Measurements from ENCODE around the gene CCDC121.
"Not testable (repeated sequence)": the region's sequence is repeated elsewhere in the genome, so short reads cannot be mapped to it uniquely, and the experiment has no call there.

CCDC121 gene

DNA sequence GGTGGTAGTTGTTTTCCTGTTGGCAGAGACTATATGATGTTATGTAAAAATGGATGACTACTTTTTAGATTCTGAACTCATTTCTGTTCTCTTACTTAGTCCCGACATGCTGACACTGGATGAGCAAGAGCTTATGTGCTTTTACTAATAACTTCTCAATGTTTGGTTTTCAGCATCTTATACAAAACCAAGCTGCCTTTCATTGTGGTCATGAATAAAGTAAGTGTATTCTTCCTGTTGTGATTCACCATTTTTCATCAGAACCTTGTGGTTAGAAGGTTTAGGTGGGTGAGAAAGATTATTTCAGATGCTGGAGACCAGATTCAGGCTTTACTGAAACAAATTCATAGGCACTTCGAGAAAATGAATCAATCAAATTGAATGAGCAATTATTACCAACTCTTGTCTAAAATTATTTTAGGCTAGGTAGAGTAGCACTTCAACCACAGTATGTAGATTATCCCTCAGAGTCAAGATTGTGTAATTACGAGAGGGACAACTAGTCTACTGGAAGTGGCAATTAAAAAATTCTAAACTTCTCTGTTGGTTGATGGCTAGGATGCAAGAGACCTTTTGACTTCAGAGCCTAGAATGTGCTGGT is 9.3 kb upstream of the CCDC121 start:
- no peaks in the 10 kb centered on the region for H3K9me3 ChIP-seq (ENCODE audit: low read length)
- H3K27me3 ChIP-seq (ENCODE audit: insufficient read depth, low read length), result no peaks in the 10 kb centered on the region
- H3K4me3 ChIP-seq (ENCODE audit: low read depth, low read length, poor library complexity, severe bottlenecking), result no peak overlapping the region
- no peak overlapping the region for H3K4me2 ChIP-seq (ENCODE audit: low read length)
- no peak overlapping the region for H3K9ac ChIP-seq (ENCODE audit: low read length)
- no peaks in the 10 kb centered on the region for H3F3A ChIP-seq (ENCODE audit: insufficient read depth, low read length)
- peaks cover 78% of the 10 kb centered on the region for H3K36me3 ChIP-seq (ENCODE audit: insufficient read depth, low read length)
- no peaks in the 10 kb centered on the region for H3K79me2 ChIP-seq (ENCODE audit: insufficient read depth, low read length)
- H2AFZ ChIP-seq (ENCODE audit: low read length), result no peak overlapping the region
- no peaks in the 10 kb centered on the region for H3K4me1 ChIP-seq (ENCODE audit: insufficient read depth, low read length, severe bottlenecking)
- no peak overlapping the region for H3K27ac ChIP-seq (ENCODE audit: low read depth, low read length, poor library complexity, severe bottlenecking)
- no peaks in the 10 kb centered on the region for H4K20me1 ChIP-seq (ENCODE audit: insufficient read depth, low read length)
- no peaks in the 10 kb centered on the region for H3K9me2 ChIP-seq (ENCODE audit: low read depth, low read length)
- TF ChIP-seq EZH2 (IDR thresholded peaks at IDR 0.05; ENCODE audit: borderline replicate concordance, low read length), result no peak
- TF ChIP-seq, protein P1, sequence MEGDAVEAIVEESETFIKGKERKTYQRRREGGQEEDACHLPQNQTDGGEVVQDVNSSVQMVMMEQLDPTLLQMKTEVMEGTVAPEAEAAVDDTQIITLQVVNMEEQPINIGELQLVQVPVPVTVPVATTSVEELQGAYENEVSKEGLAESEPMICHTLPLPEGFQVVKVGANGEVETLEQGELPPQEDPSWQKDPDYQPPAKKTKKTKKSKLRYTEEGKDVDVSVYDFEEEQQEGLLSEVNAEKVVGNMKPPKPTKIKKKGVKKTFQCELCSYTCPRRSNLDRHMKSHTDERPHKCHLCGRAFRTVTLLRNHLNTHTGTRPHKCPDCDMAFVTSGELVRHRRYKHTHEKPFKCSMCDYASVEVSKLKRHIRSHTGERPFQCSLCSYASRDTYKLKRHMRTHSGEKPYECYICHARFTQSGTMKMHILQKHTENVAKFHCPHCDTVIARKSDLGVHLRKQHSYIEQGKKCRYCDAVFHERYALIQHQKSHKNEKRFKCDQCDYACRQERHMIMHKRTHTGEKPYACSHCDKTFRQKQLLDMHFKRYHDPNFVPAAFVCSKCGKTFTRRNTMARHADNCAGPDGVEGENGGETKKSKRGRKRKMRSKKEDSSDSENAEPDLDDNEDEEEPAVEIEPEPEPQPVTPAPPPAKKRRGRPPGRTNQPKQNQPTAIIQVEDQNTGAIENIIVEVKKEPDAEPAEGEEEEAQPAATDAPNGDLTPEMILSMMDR (IDR thresholded peaks at IDR 0.05; ENCODE audit: low read length), result no peak

DNA sequence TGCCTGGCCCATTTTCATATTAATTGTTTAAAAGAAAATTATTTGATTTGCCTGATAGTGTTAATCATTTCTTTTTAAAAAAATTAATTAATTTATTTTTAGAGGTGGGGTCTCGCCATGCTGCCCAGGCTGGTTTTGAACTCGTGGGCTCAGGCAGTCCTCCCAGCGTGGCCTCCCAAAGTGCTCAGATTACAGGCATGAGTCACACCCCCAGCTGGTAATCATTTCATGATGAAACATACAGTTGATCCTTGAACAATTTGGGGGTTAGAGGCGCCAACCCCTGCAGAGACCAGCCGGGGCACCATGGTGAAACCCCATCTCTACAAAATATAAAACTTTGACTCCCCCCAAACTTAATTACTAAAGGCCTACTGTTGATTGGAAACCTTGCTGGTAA is 8.0 kb upstream of the CCDC121 start:
- peaks cover 85% of the 10 kb centered on the region for H3K36me3 ChIP-seq (ENCODE audit: insufficient read depth, low read length)

DNA sequence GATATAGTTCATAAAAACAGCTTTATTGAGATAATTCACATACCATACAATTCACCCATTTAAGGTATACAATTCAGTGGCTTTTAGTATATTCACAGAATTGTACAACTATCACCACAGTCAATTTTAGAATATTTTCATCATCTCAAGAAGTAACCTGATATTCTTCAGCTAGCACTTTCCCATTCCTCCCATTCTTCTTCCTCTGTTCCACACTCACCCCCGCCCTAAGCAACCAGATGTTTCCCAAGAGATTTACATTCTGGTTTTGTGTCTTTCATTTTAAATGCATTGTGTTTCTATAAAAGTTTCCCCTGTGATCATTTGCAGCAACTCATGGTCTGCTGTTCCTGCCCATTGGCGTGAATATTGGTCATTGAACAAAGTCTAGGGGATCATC is 5.5 kb upstream of the CCDC121 start:
- Histone ChIP-seq H4K20me1 (ENCODE audit: insufficient read depth, low read length) (no peaks in the 10 kb centered on the region), H3K27ac (ENCODE audit: low read depth, low read length, poor library complexity, severe bottlenecking) (no peak overlapping the region), H3K9me2 (ENCODE audit: low read depth, low read length) (no peaks in the 10 kb centered on the region), H3F3A (ENCODE audit: insufficient read depth, low read length) (no peaks in the 10 kb centered on the region), H3K4me3 (ENCODE audit: low read depth, low read length, poor library complexity, severe bottlenecking) (no peak overlapping the region), H3K27me3 (ENCODE audit: insufficient read depth, low read length) (no peaks in the 10 kb centered on the region), H3K9me3 (ENCODE audit: low read length) (no peaks in the 10 kb centered on the region), H3K9ac (ENCODE audit: low read length) (no peak overlapping the region), H3K4me2 (ENCODE audit: low read length) (no peak overlapping the region), H3K36me3 (ENCODE audit: insufficient read depth, low read length) (peaks cover 77% of the 10 kb centered on the region), H3K4me1 (ENCODE audit: insufficient read depth, low read length, severe bottlenecking) (peaks cover 7% of the 10 kb centered on the region), H3K79me2 (ENCODE audit: insufficient read depth, low read length) (peaks cover 6% of the 10 kb centered on the region), H2AFZ (ENCODE audit: low read length) (no peak overlapping the region)
- no peak for TF ChIP-seq EZH2 (IDR thresholded peaks at IDR 0.05; ENCODE audit: borderline replicate concordance, low read length)

More for the DNA sequence above, 8.0 kb upstream of the CCDC121 start:
- H2AFZ ChIP-seq (ENCODE audit: low read length), result no peak overlapping the region
- H3K27me3 ChIP-seq (ENCODE audit: insufficient read depth, low read length), result no peaks in the 10 kb centered on the region
- no peaks in the 10 kb centered on the region for H3F3A ChIP-seq (ENCODE audit: insufficient read depth, low read length)
- no peak overlapping the region for H3K9ac ChIP-seq (ENCODE audit: low read length)
- H3K9me3 ChIP-seq (ENCODE audit: low read length), result no peaks in the 10 kb centered on the region
- no peaks in the 10 kb centered on the region for H4K20me1 ChIP-seq (ENCODE audit: insufficient read depth, low read length)
- no peaks in the 10 kb centered on the region for H3K4me1 ChIP-seq (ENCODE audit: insufficient read depth, low read length, severe bottlenecking)
- H3K79me2 ChIP-seq (ENCODE audit: insufficient read depth, low read length), result no peaks in the 10 kb centered on the region
- no peak overlapping the region for H3K27ac ChIP-seq (ENCODE audit: low read depth, low read length, poor library complexity, severe bottlenecking)
- TF ChIP-seq, protein P1 (IDR thresholded peaks at IDR 0.05; ENCODE audit: low read length), result no peak
- no peak for TF ChIP-seq EZH2 (IDR thresholded peaks at IDR 0.05; ENCODE audit: borderline replicate concordance, low read length)
- H3K4me3 ChIP-seq (ENCODE audit: low read depth, low read length, poor library complexity, severe bottlenecking), result no peak overlapping the region
- no peaks in the 10 kb centered on the region for H3K9me2 ChIP-seq (ENCODE audit: low read depth, low read length)
- no peak overlapping the region for H3K4me2 ChIP-seq (ENCODE audit: low read length)

DNA sequence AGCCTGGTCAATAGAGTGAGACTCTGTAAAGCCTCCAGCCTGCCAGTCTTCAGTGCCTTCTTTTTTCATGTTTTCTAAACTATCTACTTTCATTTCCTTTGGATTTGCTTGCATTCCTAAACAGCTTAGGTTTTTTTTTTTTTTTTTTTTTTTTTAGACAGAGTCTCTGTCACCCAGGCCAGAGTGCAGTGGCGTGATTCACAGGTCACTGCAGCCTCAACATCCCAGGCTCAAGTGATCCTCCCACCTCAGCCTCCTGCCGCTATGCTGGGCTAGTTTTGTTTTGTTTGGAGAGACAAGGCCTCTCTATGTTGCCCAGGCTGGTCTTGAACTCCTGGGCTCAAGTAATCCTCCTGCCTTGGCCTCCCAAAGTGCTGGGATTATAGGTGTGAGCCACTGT is 1.4 kb upstream of the CCDC121 start:
- Histone ChIP-seq H3K36me3 (ENCODE audit: insufficient read depth, low read length) (peaks cover 46% of the 10 kb centered on the region), H3K4me1 (ENCODE audit: insufficient read depth, low read length, severe bottlenecking) (peaks cover 27% of the 10 kb centered on the region)
- not testable (repeated sequence) for H3F3A ChIP-seq (ENCODE audit: insufficient read depth, low read length); H4K20me1 ChIP-seq (ENCODE audit: insufficient read depth, low read length); H3K4me2 ChIP-seq (ENCODE audit: low read length); H3K4me3 ChIP-seq (ENCODE audit: low read depth, low read length, poor library complexity, severe bottlenecking); H3K9me3 ChIP-seq (ENCODE audit: low read length); H3K79me2 ChIP-seq (ENCODE audit: insufficient read depth, low read length); H3K9me2 ChIP-seq (ENCODE audit: low read depth, low read length); H3K27me3 ChIP-seq (ENCODE audit: insufficient read depth, low read length); H3K27ac ChIP-seq (ENCODE audit: low read depth, low read length, poor library complexity, severe bottlenecking); H3K9ac ChIP-seq (ENCODE audit: low read length); H2AFZ ChIP-seq (ENCODE audit: low read length)

Measured in OCI-LY1 (cell line).